ENCODE data around the gene RNF2. TPM values are rescaled to one million over a fixed set of nuclear protein-coding genes. Genes with fewer than 3 reads are reported as not detected.

RNF2 gene
- polyA plus RNA-seq, 1 of the 3 experiments (the other 2 are of a cell fraction) = 20.1 TPM

DNA sequence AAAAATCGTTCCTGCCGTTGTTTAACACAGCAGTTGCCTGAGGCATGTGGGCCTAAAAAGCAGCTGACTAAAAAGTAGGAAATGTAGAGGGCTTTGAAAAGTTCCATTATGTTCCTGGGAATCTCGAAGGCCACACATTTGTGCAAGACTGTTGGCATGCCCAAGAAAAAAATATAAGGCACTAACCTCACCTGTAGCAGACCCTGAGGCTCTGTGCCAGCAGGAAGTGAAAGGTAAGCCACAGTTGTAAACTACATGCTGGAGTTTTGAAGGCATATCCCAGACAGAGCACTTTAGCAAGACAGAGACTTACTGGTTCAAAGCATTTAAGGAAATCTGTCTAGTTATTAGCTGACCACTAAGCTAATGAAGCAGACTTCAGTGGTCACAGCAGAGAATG lies 58.7 kb downstream of the RNF2 start:
- CTCF ChIA-PET = no interaction called here
- H3K4me1 ChIP-seq (ENCODE audit: control insufficient read depth in 1 of 2, insufficient read depth in 2 of 2, low read depth in 1 of 2, low read length in 1 of 2) = no peaks in the 10 kb centered on the region
- H3K36me3 ChIP-seq (replicated peaks in 1 of 2; ENCODE audit: control insufficient read depth in 1 of 2, insufficient read depth in 2 of 2, low read length in 1 of 2) = peaks cover 60% of the 10 kb centered on the region in 2 experiments
- no peaks in the 10 kb centered on the region for H4K20me1 ChIP-seq (ENCODE audit: insufficient read depth)
- no peak for TF ChIP-seq FOXJ3 (CRISPR knock-in tag; IDR thresholded peaks at IDR 0.05)
- TF ChIP-seq EZH2phosphoT487 (IDR thresholded peaks at IDR 0.05; ENCODE audit: borderline replicate concordance, low read depth) = no peak
- TF ChIP-seq RXRA (IDR thresholded peaks at IDR 0.05; ENCODE audit: borderline replicate concordance, low read depth) = no peak
- TF ChIP-seq POLR2AphosphoS5 (IDR thresholded peaks at IDR 0.05; ENCODE audit: low read depth, low read length) = no peak
- TF ChIP-seq, protein P1, sequence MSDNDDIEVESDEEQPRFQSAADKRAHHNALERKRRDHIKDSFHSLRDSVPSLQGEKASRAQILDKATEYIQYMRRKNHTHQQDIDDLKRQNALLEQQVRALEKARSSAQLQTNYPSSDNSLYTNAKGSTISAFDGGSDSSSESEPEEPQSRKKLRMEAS (IDR thresholded peaks at IDR 0.05; ENCODE audit: low read depth) = no peak
- TF ChIP-seq, protein P2, sequence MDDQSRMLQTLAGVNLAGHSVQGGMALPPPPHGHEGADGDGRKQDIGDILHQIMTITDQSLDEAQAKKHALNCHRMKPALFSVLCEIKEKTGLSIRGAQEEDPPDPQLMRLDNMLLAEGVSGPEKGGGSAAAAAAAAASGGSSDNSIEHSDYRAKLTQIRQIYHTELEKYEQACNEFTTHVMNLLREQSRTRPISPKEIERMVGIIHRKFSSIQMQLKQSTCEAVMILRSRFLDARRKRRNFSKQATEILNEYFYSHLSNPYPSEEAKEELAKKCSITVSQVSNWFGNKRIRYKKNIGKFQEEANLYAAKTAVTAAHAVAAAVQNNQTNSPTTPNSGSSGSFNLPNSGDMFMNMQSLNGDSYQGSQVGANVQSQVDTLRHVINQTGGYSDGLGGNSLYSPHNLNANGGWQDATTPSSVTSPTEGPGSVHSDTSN (IDR thresholded peaks at IDR 0.05) = no peak
- no peak for TF ChIP-seq NFIC (IDR thresholded peaks at IDR 0.05; ENCODE audit: borderline replicate concordance)
- TF ChIP-seq MXI1 (IDR thresholded peaks at IDR 0.05; ENCODE audit: low read depth, low read length) = no peak
- TF ChIP-seq TAF1 (IDR thresholded peaks at IDR 0.05; ENCODE audit: borderline replicate concordance, low read depth, low read length) = no peak
- no peak for TF ChIP-seq USF1 (IDR thresholded peaks at IDR 0.05; ENCODE audit: borderline replicate concordance, low read depth)
- TF ChIP-seq JUND (IDR thresholded peaks at IDR 0.05) = no peak
- TF ChIP-seq ELF1 (IDR thresholded peaks at IDR 0.05) = no peak
- TF ChIP-seq MEF2A (IDR thresholded peaks at IDR 0.05; ENCODE audit: borderline replicate concordance, low read depth) = no peak
- TF ChIP-seq USF2 (IDR thresholded peaks at IDR 0.05; ENCODE audit: borderline replicate concordance, low read depth, low read length) = no peak
- no peak overlapping the region for H3K27ac ChIP-seq (ENCODE audit: low read depth in 2 of 2, low read length in 1 of 2)
- no peak for DNase-seq
- H3K27me3 ChIP-seq (ENCODE audit: insufficient read depth) = no peaks in the 10 kb centered on the region
- H3K9me3 ChIP-seq = no peaks in the 10 kb centered on the region
- H3K9me2 ChIP-seq = no peaks in the 10 kb centered on the region
- H3K9ac ChIP-seq = no peak overlapping the region
- H3K4me2 ChIP-seq = no peak overlapping the region
- no peak overlapping the region for H3K4me3 ChIP-seq (ENCODE audit: low read depth in 2 of 2, low read length in 1 of 2)
- WGBS (ENCODE audit: low lambda C conversion rate) = 88% methylated on average over 3 of the region's 3 CpGs
- no peak overlapping the region for H2AFZ ChIP-seq (ENCODE audit: low read depth)
- H3K79me2 ChIP-seq (ENCODE audit: insufficient read depth) = no peaks in the 10 kb centered on the region
- POLR2A ChIA-PET = no interaction called here
- no peaks in the 10 kb centered on the region for H3F3A ChIP-seq (replicated peaks; ENCODE audit: insufficient read depth)

- H3K79me2 ChIP-seq (ENCODE audit: insufficient read depth) = no peaks in the 10 kb centered on the region
- no peak overlapping the region for H2AFZ ChIP-seq (ENCODE audit: low read depth)
- no peak overlapping the region for H3K4me2 ChIP-seq
- WGBS (ENCODE audit: low lambda C conversion rate) = 98% methylated on average over 3 of the region's 3 CpGs
- TF ChIP-seq CHD2 (IDR thresholded peaks at IDR 0.05; ENCODE audit: low read length, partially characterized antibody) = no peak
- H4K20me1 ChIP-seq (ENCODE audit: insufficient read depth) = no peaks in the 10 kb centered on the region
- no peaks in the 10 kb centered on the region for H3K9me2 ChIP-seq
- no peaks in the 10 kb centered on the region for H3K27me3 ChIP-seq (ENCODE audit: insufficient read depth)
- H3K9me3 ChIP-seq = no peaks in the 10 kb centered on the region
- ChIA-PET CTCF (no interaction called here), POLR2A (no interaction called here)
- no peaks in the 10 kb centered on the region for H3K4me1 ChIP-seq (ENCODE audit: control insufficient read depth in 1 of 2, insufficient read depth in 2 of 2, low read depth in 1 of 2, low read length in 1 of 2)
- H3F3A ChIP-seq (replicated peaks; ENCODE audit: insufficient read depth) = no peaks in the 10 kb centered on the region
- no peak overlapping the region for H3K4me3 ChIP-seq (ENCODE audit: low read depth in 2 of 2, low read length in 1 of 2)
- H3K9ac ChIP-seq = no peak overlapping the region
- peaks cover 51 to 53% of the 10 kb centered on the region in 2 experiments for H3K36me3 ChIP-seq (replicated peaks in 1 of 2; ENCODE audit: control insufficient read depth in 1 of 2, insufficient read depth in 2 of 2, low read length in 1 of 2)
- no peak overlapping the region for H3K27ac ChIP-seq (ENCODE audit: low read depth in 2 of 2, low read length in 1 of 2)
- DNase-seq = no peak
These were observed 59.8 kb downstream of the RNF2 start for GRCh38 chr1:185105121-185105520.
